Mesenchymal stem cell (in vitro differentiated cells and primary cell): ENCODE data around the gene GTF2A1L.

Source experiments
- DNase-seq: peaks from one replicate; pipeline ENCODE4 v3.0.0-alpha.2; 2013
- H2AFZ ChIP-seq: one replicate; pipeline ENCODE4 v1.6.1; 2013; ENCODE audit warnings: low read depth, mild to moderate bottlenecking, control low read depth, inconsistent platforms, low read length, moderate library complexity
- H2AK5ac ChIP-seq: 2 replicates; pipeline ENCODE4 v1.6.1; 2013; ENCODE audit warnings: low read length, moderate library complexity, mild to moderate bottlenecking, inconsistent platforms; ENCODE audit not compliant: severe bottlenecking
- H2BK120ac ChIP-seq: one replicate; pipeline ENCODE4 v1.6.1; 2013; ENCODE audit warnings: low read depth, mild to moderate bottlenecking, inconsistent platforms, low read length, moderate library complexity
- H2BK12ac ChIP-seq, 2 experiments: one replicate each; pipeline ENCODE4 v1.6.1; 2013; ENCODE audit warnings: inconsistent platforms in 2 of 2, low read length in 2 of 2, mild to moderate bottlenecking in 2 of 2, moderate library complexity in 2 of 2, control low read depth in 1 of 2
- H2BK15ac ChIP-seq: one replicate; pipeline ENCODE4 v1.6.1; 2013; ENCODE audit warnings: mild to moderate bottlenecking, low read depth, inconsistent platforms; ENCODE audit not compliant: poor library complexity, severe bottlenecking
- H2BK5ac ChIP-seq: 2 replicates; pipeline ENCODE4 v1.6.1; 2013; ENCODE audit warnings: low read depth, mild to moderate bottlenecking, low read length, control low read depth, inconsistent platforms; ENCODE audit not compliant: poor library complexity, severe bottlenecking
- H3K14ac ChIP-seq, 2 experiments: one replicate each; pipeline ENCODE4 v1.6.1; 2013; ENCODE audit warnings: inconsistent platforms in 2 of 2, low read length in 2 of 2, control low read depth in 1 of 2, mild to moderate bottlenecking in 1 of 2, moderate library complexity in 1 of 2
- H3K18ac ChIP-seq, 2 experiments: one replicate each; pipeline ENCODE4 v1.6.1; 2013; ENCODE audit warnings: inconsistent platforms in 2 of 2, low read length in 2 of 2, control low read depth in 1 of 2, low read depth in 1 of 2, mild to moderate bottlenecking in 1 of 2
- H3K23ac ChIP-seq, 2 experiments: one replicate each; pipeline ENCODE4 v1.6.1; 2013; ENCODE audit warnings: inconsistent platforms in 2 of 2, low read length in 2 of 2, mild to moderate bottlenecking in 2 of 2, moderate library complexity in 2 of 2, control low read depth in 1 of 2
- H3K27ac ChIP-seq: 2 replicates; pipeline ENCODE4 v1.5.1; 2013; ENCODE audit warnings: mild to moderate bottlenecking, moderate library complexity, low read length, control low read depth, inconsistent platforms; ENCODE audit not compliant: poor library complexity, severe bottlenecking
- H3K27me3 ChIP-seq, 2 experiments: 2 replicates each; pipeline versions ENCODE4 v1.6.1 to v1.7.0; 2013; ENCODE audit warnings: low read length in 2 of 2, mild to moderate bottlenecking in 2 of 2, moderate library complexity in 2 of 2, control low read depth in 1 of 2, inconsistent platforms in 1 of 2; ENCODE audit not compliant: control insufficient read depth in 1 of 2, insufficient read depth in 1 of 2
- H3K36me3 ChIP-seq, 2 experiments: 2 replicates each; pipeline versions ENCODE4 v1.6.1 to v1.7.0; 2013; ENCODE audit warnings: low read length in 2 of 2, control low read depth in 1 of 2, inconsistent platforms in 1 of 2, low read depth in 1 of 2, mild to moderate bottlenecking in 1 of 2; ENCODE audit not compliant: insufficient read depth in 2 of 2, control insufficient read depth in 1 of 2
- H3K4ac ChIP-seq, 2 experiments: one replicate each; pipeline ENCODE4 v1.6.1; 2013; ENCODE audit warnings: inconsistent platforms in 2 of 2, low read length in 2 of 2, mild to moderate bottlenecking in 2 of 2, moderate library complexity in 2 of 2, control low read depth in 1 of 2, low read depth in 1 of 2
- H3K4me1 ChIP-seq: 2 replicates; pipeline ENCODE4 v1.6.1; 2013; ENCODE audit warnings: low read depth, low read length, control low read depth; ENCODE audit not compliant: control insufficient read depth, insufficient read depth
- H3K4me2 ChIP-seq: 2 replicates; pipeline ENCODE4 v1.6.1; 2013; ENCODE audit warnings: low read length, mild to moderate bottlenecking, inconsistent platforms; ENCODE audit not compliant: poor library complexity, severe bottlenecking
- H3K4me3 ChIP-seq, 2 experiments: 2 replicates each; pipeline versions ENCODE4 v1.5.1 to v1.7.0; 2013; ENCODE audit warnings: low read length in 2 of 2, mild to moderate bottlenecking in 2 of 2, control low read depth in 1 of 2, low read depth in 1 of 2; ENCODE audit not compliant: insufficient read depth in 1 of 2
- H3K79me1 ChIP-seq: replicated peaks from 2 replicates; pipeline ENCODE4 v1.6.1; 2013; ENCODE audit warnings: mild to moderate bottlenecking, control low read depth, low read length, inconsistent platforms; ENCODE audit not compliant: poor library complexity, severe bottlenecking
- H3K9ac ChIP-seq: 2 replicates; pipeline ENCODE4 v1.7.0; 2013; ENCODE audit warnings: mild to moderate bottlenecking, low read length, moderate library complexity
- H3K9me3 ChIP-seq: 2 replicates; pipeline ENCODE4 v1.7.0; 2013; ENCODE audit warnings: mild to moderate bottlenecking, low read length; ENCODE audit not compliant: control insufficient read depth
- H4K8ac ChIP-seq: one replicate; pipeline ENCODE4 v1.6.1; 2013; ENCODE audit warnings: inconsistent platforms, mild to moderate bottlenecking, low read length, moderate library complexity
- H4K91ac ChIP-seq: one replicate; pipeline ENCODE4 v1.6.1; 2013; ENCODE audit warnings: mild to moderate bottlenecking, low read length, inconsistent platforms
- WGBS: methylation state at CpG from one replicate; pipeline ENCODE4 v1.1.7; 2013; ENCODE audit warnings: mixed read lengths; 5-methylcytosine and 5-hydroxymethylcytosine counted together

GTF2A1L gene

GRCh38 chr2:48677450-48677849, 59.8 kb downstream of the GTF2A1L start:
- no peak for DNase-seq
- no peak overlapping the region for H3K14ac ChIP-seq
- H3K36me3 ChIP-seq: no peaks in the 10 kb centered on the region
- H2BK120ac ChIP-seq: no peak overlapping the region
- no peak overlapping the region for H2AK5ac ChIP-seq
- H3K23ac ChIP-seq: no peak overlapping the region
- H3K79me1 ChIP-seq: no peaks in the 10 kb centered on the region
- H2BK5ac ChIP-seq: no peak overlapping the region
- H3K4ac ChIP-seq: no peak overlapping the region
- no peak overlapping the region for H4K8ac ChIP-seq
- no peak overlapping the region for H4K91ac ChIP-seq
- no peaks in the 10 kb centered on the region for H3K27me3 ChIP-seq
- WGBS: 11% methylated on average over 2 of the region's 2 CpGs
- H2BK12ac ChIP-seq: no peak overlapping the region
- no peaks in the 10 kb centered on the region for H3K9me3 ChIP-seq
- H3K4me2 ChIP-seq: no peak overlapping the region
- H3K9ac ChIP-seq: no peak overlapping the region
- H2AFZ ChIP-seq: no peak overlapping the region
- H2BK15ac ChIP-seq: no peak overlapping the region
- H3K4me3 ChIP-seq: no peak overlapping the region
- H3K27ac ChIP-seq: no peak overlapping the region
- no peak overlapping the region for H3K18ac ChIP-seq
- H3K4me1 ChIP-seq: no peaks in the 10 kb centered on the region

DNA sequence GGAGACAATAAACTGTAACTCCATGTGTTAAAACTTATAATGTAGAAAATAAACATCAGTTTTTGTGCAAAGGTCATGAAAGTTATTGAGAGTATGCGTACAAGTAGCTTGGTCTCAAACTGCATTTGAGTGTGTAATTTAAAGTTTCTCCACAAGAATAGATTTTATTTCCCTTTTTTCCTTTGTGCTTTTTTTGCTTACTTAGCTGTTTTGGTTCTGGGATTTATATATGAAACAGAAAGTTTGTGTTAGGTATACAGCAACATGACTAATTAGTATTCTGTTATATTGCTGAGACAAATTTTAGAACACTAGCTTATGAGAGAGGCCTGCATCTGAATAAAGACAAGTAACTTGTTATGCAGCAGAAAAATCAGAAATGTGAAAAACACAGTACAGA, 67.5 kb downstream of the GTF2A1L start:
- Histone ChIP-seq H3K4me1 (no peaks in the 10 kb centered on the region), H3K27ac (no peak overlapping the region), H3K23ac (no peak overlapping the region), H2AFZ (no peak overlapping the region), H3K14ac (no peak overlapping the region), H2AK5ac (no peak overlapping the region), H2BK5ac (no peak overlapping the region), H3K18ac (no peak overlapping the region), H3K4me2 (no peak overlapping the region), H3K9me3 (no peaks in the 10 kb centered on the region), H3K9ac (no peak overlapping the region), H3K36me3 (no peaks in the 10 kb centered on the region), H4K91ac (no peak overlapping the region), H3K4ac (no peak overlapping the region), H2BK120ac (no peak overlapping the region), H3K27me3 (no peaks in the 10 kb centered on the region), H3K4me3 (no peak overlapping the region), H2BK12ac (no peak overlapping the region), H2BK15ac (no peak overlapping the region), H3K79me1 (no peaks in the 10 kb centered on the region), H4K8ac (no peak overlapping the region)
- WGBS: 100% methylated on average over 1 of the region's 1 CpG
- no peak for DNase-seq

GRCh38 chr2:48691935-48692691, 74.5 kb downstream of the GTF2A1L start:
- no peak overlapping the region for H2AFZ ChIP-seq
- no peak overlapping the region for H3K23ac ChIP-seq
- H2BK120ac ChIP-seq: no peak overlapping the region
- 78% methylated on average over 3 of the region's 3 CpGs for WGBS
- H2BK15ac ChIP-seq: no peak overlapping the region
- H4K91ac ChIP-seq: no peak overlapping the region
- no peak overlapping the region for H3K4ac ChIP-seq
- no peak overlapping the region for H2BK12ac ChIP-seq
- H2BK5ac ChIP-seq: no peak overlapping the region
- no peaks in the 10 kb centered on the region for H3K79me1 ChIP-seq
- H3K27ac ChIP-seq: no peak overlapping the region
- H4K8ac ChIP-seq: no peak overlapping the region
- H3K9me3 ChIP-seq: no peaks in the 10 kb centered on the region
- no peak overlapping the region for H3K18ac ChIP-seq
- no peaks in the 10 kb centered on the region for H3K27me3 ChIP-seq
- H3K4me1 ChIP-seq: no peaks in the 10 kb centered on the region
- no peak overlapping the region for H3K4me3 ChIP-seq
- peak overlapping the region; percentile 94 for H2AK5ac ChIP-seq
- H3K36me3 ChIP-seq: no peaks in the 10 kb centered on the region
- no peak overlapping the region for H3K14ac ChIP-seq
- H3K4me2 ChIP-seq: no peak overlapping the region
- no peak for DNase-seq
- H3K9ac ChIP-seq: no peak overlapping the region

- Histone ChIP-seq H3K36me3 (no peaks in the 10 kb centered on the region), H3K9me3 (no peaks in the 10 kb centered on the region), H3K4me3 (no peak overlapping the region), H3K18ac (no peak overlapping the region), H3K79me1 (no peaks in the 10 kb centered on the region), H3K4me2 (no peak overlapping the region), H2BK120ac (no peak overlapping the region), H3K27ac (peak overlapping the region; percentile 71), H2BK15ac (no peak overlapping the region), H2BK12ac (no peak overlapping the region), H3K27me3 (no peaks in the 10 kb centered on the region), H2AK5ac (no peak overlapping the region), H3K4ac (no peak overlapping the region), H4K91ac (no peak overlapping the region), H4K8ac (no peak overlapping the region), H3K14ac (no peak overlapping the region), H3K23ac (no peak overlapping the region), H3K4me1 (no peaks in the 10 kb centered on the region), H2BK5ac (no peak overlapping the region), H3K9ac (no peak overlapping the region), H2AFZ (no peak overlapping the region)
- WGBS: 97% methylated on average over 4 of the region's 4 CpGs
- DNase-seq: peak; percentile 19
Observed at GRCh38 chr2:48693066-48693465, 75.4 kb downstream of the GTF2A1L start.
